Hematopoietic multipotent progenitor cell (in vitro differentiated cells): ENCODE data around the gene HOPX. TPM values are rescaled to one million over a fixed set of nuclear protein-coding genes. Genes with fewer than 3 reads are reported as not detected.
A peak's percentile ranks its signal among the peaks of the same experiment; 100 is the strongest.
"Not testable (repeated sequence)": the region's sequence is repeated elsewhere in the genome, so short reads cannot be mapped to it uniquely, and the experiment has no call there.

Experiments
- DNase-seq, 3 donors: peaks; one replicate each; pipeline ENCODE4 v3.0.0-alpha.2; 2011 to 2015; ENCODE audit warnings: low read depth in 2 of 3, low spot score in 2 of 3
- total RNA-seq: library from RNA; depleted of rRNA; stranded (reverse); fragments of >200 nt; gene quantifications from one replicate; pipeline ENCODE4 v1.2.3, GENCODE V29; 2012

HOPX gene
- total RNA-seq, result 134 TPM

GRCh38 chr4:56681158-56681852 lies at the start of gene HOPX:
TSS of gene HOPX (minus strand) at chr4:56681296. CDS start at chr4:56657816, 23,480 bp downstream.
- peak in 1 of 3 donors; percentile 53 for DNase-seq

DNA sequence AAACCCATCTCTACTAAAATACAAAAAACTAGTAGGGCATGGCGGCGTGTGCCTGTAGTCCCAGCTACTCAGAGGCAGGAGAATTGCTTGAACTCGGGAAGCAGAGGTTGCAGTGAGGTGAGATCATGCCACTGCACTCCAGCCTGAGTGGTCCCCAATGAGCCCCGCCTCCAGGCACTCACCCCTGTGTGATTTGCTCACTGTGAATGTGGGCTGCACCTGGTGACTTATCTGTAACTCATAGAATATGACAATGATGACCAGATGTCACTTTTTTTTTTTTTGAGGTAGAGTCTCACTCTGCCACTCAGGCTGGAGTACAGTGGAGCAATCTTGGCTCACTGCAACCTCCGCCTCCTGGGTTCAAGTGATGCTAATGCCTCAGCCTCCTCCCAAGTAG lies 49.0 kb upstream of the HOPX start:
- DNase-seq, result no peak

GRCh38 chr4:56728512-56728911 lies 47.4 kb upstream of the HOPX start:
- peak in 2 of 3 donors; percentile 36 to 65 for DNase-seq

DNA sequence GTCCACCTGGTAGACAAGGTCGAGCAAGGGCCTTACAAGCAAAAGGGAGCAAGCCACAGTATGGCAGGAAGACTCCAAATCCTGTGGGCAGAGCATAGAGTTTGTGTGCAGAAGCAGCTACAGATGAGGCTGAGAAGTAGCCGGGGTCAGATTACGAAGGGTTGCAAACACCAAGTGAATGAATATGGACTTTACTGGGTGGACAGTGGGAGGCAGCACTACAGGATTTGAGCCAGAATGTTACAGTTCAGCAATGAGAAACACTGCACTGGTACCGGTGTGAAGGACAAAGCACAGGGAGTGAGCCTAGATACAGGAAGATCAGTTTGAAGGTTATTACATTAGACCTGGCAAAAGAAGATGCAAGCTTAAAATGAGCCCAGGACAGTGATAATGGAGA lies 46.1 kb upstream of the HOPX start:
- DNase-seq, result no peak

- not testable (repeated sequence) for DNase-seq
Measured at GRCh38 chr4:56726593-56726992, 45.5 kb upstream of the HOPX start.

- no peak for DNase-seq
Measured at GRCh38 chr4:56723659-56724230, 42.6 kb upstream of the HOPX start.

DNA sequence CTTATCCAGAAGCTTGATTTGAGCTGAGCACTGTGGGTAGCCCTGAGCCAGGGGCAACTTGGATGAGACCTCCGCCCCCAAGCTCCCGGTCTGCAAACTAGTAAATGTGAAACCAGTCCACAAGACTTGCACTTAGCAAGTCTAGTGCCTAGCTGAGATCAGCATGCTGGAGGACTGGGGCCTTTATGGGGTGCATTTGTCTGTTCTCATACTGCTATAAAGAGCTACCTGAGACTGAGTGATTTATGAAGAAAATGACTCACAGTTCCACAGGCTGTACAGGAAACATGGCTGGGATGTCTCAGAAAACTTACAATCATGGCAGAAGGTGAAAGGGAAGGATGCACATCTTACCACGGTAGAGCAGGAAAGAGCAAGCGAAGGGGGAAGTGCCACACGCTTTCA lies 42.1 kb upstream of the HOPX start:
- DNase-seq, result peak in 2 of 3 donors; percentile 47 to 66

DNA sequence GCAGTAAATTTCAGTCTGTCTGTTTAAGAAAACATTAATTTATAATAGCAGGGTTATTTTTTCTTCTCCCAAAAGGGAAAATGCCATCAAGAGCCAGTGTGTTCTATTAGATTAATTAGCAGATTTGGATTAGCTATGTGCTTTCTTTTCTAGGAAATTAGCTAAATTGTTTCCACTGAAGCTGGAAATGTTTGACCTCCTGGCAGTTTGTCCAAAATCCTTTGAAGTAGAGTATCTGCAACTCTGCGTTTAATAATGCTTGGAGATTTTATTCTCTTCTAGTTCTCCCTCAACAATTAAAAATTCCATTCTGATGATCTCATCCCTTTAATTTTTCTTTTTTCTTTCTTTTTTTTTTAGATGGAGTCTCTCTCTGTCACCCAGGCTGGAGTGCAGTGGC lies 27.1 kb upstream of the HOPX start:
- no peak for DNase-seq

- DNase-seq, result no peak
Measured at GRCh38 chr4:56705966-56706365, 24.9 kb upstream of the HOPX start.

GRCh38 chr4:56705334-56705733 lies 24.2 kb upstream of the HOPX start:
- no peak for DNase-seq

DNA sequence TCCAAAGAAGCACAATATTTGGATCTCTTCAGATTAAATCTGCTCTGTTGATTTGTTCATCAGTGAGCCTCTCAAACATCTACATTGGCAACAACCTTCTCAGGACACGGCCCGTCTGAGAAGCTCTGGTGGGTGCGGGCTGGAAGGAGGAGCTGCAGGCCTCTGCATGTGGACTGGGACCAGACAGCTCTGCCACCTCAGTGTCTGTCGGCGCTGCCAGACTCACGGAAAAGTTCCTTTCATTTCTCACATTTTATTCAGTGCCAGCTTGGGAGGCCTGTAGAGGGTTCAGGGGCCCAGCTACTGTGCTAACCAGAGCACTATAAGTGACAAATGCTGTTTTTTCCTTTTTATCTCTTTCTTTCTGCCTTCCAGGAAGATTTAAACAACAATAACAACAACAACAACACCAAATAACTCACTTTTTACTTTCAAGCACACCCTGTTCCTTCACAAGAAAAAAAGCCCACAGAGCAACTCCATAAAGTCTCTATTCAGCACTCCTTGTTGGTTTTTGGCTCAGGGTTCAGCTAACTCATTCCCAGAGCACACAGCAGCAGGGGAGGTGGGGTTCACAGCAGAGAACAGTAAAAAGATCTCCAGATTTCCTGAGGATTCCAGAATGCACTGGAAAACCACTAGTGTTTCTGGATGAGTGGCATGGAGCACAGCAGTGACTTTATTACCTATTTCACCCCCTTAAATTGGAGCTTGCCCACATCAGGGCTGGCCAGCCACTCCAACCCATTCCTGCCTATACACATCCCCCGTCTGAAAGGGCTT lies 23.2 kb upstream of the HOPX start:
- DNase-seq, result no peak

DNA sequence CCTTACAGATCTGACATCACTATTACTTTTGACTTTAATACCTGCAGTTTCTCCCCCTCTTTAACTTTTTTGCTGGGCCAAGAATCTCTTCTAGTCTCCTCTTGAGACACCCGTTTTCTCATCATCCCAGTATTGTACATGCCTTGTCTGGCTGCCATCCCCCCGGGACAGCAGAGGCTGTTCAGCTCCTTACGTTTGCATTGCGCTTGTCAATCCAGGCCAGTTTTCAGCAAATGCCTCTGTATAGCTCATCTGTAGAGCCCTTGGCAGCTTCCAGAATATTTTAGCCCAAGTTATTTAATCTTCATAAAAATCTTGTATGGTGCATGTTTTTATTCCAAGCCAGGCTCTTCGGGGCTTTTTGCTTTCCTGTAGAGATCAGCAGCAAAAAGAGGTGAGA lies 22.3 kb upstream of the HOPX start:
- DNase-seq, result no peak

GRCh38 chr4:56701644-56702043 lies 20.5 kb upstream of the HOPX start:
- DNase-seq, result no peak

DNA sequence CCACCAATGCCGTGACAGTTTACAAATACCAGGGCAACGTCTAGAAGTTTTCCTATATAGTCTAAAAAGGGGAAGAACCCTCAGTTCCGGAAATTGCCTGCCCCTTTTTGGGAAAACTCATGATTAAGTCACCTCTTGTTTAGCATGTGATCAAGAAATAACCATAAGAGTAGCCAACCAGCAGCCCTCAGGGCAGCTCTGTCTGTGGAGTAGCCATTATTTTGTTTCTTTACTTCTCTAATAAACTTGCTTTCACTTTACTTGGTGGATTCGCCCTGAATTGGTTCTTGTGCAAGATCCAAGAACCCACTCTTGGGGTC lies 20.0 kb upstream of the HOPX start:
- no peak for DNase-seq

DNA sequence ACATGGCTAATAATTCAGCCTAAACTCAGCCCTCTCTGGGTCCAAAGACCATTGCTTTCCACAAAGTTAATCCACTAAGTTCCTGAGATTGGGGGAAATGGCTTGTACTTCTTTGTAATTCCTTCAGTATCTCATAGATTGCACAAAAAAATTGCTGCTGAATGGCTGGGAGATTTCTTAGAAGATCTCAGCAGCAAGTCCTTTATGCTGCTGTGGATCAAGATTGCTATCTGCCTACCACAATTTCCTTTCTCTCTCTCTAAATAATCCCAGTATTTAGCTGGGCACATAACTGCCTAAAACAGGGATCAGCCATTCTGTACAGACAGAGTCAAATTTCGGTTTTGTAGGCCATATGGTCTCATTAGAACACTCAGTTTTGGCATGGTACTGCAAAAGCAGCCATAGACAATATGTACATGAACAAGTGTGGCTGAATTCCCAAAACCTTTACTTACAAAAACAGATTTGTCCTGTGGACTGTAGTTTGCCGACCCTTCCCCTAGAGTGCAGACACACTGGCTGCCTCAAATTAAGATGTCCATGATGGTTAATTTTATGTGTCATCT lies 18.5 kb upstream of the HOPX start:
- DNase-seq, result no peak

- DNase-seq, result no peak
Measured at GRCh38 chr4:56698329-56698728, 17.2 kb upstream of the HOPX start.

- no peak for DNase-seq
Measured at GRCh38 chr4:56696056-56696455, 15.0 kb upstream of the HOPX start.

DNA sequence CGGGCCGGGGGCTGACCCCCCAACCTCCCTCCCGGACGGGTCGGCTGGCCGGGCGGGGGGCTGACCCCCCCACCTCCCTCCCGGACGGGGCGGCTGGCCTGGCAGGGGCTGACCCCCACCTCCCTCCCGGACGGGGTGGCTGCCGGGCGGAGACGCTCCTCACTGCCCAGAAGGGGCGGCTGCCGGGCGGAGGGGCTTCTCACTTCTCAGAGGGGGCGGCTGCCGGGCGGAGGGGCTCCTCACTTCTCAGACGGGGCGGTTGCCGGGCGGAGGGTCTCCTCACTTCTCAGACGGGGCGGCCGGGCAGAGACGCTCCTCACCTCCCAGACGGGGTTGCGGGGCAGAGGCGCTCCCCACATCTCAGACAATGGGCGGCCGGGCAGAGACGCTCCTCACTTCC lies 12.4 kb upstream of the HOPX start:
- not testable (repeated sequence) for DNase-seq

DNA sequence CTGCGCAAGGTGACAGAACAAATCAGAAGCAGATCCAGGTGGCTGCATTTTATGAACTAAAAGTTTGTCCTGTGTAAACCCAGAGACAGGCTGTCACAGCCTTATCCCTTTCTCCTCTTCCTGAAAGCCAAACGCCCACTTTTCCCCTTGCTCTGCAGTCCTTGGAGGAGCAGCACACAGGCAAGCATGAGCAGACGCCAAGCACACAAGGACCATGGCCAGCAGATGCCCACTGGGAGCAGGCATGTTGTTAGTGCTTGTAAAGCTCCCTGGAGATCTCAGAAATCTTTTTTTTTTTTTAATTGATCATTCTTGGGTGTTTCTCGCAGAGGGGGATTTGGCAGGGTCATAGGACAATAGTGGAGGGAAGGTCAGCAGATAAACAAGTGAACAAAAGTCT lies 11.5 kb upstream of the HOPX start:
- no peak for DNase-seq

DNA sequence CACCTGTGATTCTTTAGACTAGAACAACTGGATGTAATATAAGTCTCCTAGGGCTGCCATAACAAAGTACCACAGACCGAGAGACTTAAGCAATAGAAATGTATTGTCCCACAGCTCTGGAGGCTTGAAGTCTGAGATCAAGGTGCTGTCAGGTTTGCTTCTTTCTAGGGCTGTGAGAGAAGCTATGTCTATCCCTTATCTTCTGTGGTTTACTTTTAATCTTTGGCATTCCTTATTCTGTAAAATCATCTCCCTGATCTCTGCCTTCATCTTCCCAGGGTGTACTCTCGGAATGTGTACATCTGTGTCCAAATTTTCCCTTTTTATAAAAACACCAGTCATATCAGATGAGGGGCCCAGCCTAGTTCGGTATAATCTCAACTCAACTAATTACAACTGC lies 10.3 kb upstream of the HOPX start:
- DNase-seq, result no peak

DNA sequence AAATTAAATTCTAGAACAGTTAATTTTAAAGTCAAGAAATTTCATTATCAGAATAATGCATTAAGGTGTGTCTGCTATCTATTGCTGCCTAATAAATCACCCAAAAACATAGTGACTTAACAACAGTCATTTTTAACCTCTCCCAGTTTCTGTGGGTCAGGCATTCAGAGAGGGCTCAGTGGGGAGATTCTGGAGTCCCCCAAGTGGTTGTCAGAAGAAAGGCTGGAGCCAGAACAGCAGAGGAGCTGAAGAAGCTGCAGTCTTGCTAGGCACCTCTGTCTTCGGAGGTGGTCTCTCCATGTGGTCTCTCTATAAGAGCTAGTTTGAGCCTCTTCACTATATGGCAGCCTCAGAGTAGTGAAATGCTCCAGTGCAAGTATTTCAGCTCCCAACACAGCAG lies 9.3 kb upstream of the HOPX start:
- peak in 1 of 3 donors; percentile 28 for DNase-seq
